ENCODE data around the gene CENPX.

Gene CENPX

DNA sequence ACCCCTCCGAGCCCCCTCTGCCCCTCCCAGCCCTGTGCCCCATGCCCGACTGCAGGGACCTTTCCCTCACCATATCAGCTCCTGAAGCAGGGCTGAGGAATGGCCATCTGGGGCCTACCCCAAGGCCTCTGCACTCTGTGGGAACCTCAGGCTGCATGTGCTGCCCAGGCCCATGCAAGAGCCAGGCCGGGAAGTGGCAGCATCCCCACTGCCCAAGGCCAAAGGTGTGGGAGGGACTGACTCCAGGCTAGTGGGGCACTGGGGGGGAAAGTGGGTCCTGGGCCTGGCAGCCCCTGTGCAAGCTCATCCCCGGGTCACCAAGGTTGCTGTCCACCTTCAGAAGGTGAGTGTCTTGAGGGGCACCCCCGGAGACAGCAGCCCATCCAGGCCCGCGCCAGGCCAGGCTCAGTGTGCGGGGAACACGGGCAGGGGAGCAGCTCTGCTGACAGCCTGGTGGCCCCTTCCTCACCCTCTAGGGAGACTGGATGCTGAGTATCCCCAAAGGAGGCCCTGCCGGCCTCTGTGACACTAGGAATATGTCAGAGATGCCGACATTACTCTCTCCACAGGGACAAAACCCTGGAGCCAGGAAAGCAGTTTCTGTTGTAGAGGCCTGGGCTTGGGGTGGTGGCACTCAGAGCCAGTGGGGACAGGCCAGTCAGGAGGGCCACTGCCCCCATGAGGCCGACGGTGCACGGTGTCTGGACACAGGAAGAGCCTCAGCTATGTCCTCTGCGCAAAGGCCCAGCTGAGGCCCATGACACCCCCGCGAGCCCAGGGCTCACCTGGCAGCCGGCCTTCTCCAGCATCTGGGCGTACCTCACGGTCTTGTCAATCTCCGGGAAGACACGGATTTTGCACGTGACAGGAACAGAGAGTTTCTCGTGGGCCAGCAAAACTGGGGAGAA is 39.7 kb upstream of the CENPX start:
- Histone ChIP-seq H3K36me3 (peaks cover 64 to 73% (median 69%) of the 10 kb centered on the region in 11 experiments), H3K4me3 (no peak overlapping the region), H3K27me3 (no peaks in the 10 kb centered on the region), H3K4me1 (peaks cover 27 to 64% (median 55%) of the 10 kb centered on the region in 10 experiments), H3K9me3 (replicated peaks in 1 of 11) (no peaks in the 10 kb centered on the region), H3K27ac (no peak overlapping the region), H4K20me1 (peaks cover 0 to 78% (median 72%) of the 10 kb centered on the region in 11 experiments; a peak in 19 of 22 replicates), H3K4me2 (no peak overlapping the region), H3K9ac (peak overlapping the region in 5 of 11 experiments; percentile 2 to 97 (median 33); a peak in 5 of 22 replicates)
- TF ChIP-seq Cebpa-rat (IDR thresholded peaks at IDR 0.05) = no peak

GRCh38 chr17:82061047-82061925 is 38.6 kb upstream of the CENPX start:
- H3K36me3 ChIP-seq = peaks cover 75 to 84% (median 79%) of the 10 kb centered on the region in 11 experiments
- H3K9ac ChIP-seq = 0 out of 22 replicates have a peak overlapping the region, but pooled peaks of 3 of the 11 experiments have one; percentile 0 to 68 (median 47)
- peaks cover 0 to 88% (median 82%) of the 10 kb centered on the region in 11 experiments; a peak in 19 of 22 replicates for H4K20me1 ChIP-seq
- TF ChIP-seq Cebpa-rat (IDR thresholded peaks at IDR 0.05) = no peak
- no peaks in the 10 kb centered on the region for H3K9me3 ChIP-seq (replicated peaks in 1 of 11)
- H3K4me1 ChIP-seq = peaks cover 21 to 62% (median 52%) of the 10 kb centered on the region in 10 experiments
- no peak overlapping the region for H3K27ac ChIP-seq
- H3K27me3 ChIP-seq = no peaks in the 10 kb centered on the region
- H3K4me3 ChIP-seq = no peak overlapping the region
- H3K4me2 ChIP-seq = no peak overlapping the region; a peak in 2 of 22 replicates

GRCh38 chr17:82060614-82061013 is 37.9 kb upstream of the CENPX start:
- TF ChIP-seq Cebpa-rat (IDR thresholded peaks at IDR 0.05) = no peak
- Histone ChIP-seq H3K9ac (peak overlapping the region in 6 of 11 experiments; percentile 21 to 68 (median 60); a peak in 5 of 22 replicates), H3K36me3 (peaks cover 81 to 90% (median 86%) of the 10 kb centered on the region in 11 experiments), H3K4me1 (peaks cover 19 to 58% (median 49%) of the 10 kb centered on the region in 10 experiments), H4K20me1 (peaks cover 0 to 95% (median 89%) of the 10 kb centered on the region in 11 experiments; a peak in 19 of 22 replicates), H3K4me2 (peak overlapping the region in 7 of 11 experiments; percentile 54 to 84 (median 63); a peak in 9 of 22 replicates), H3K4me3 (no peak overlapping the region), H3K27ac (no peak overlapping the region), H3K27me3 (no peaks in the 10 kb centered on the region), H3K9me3 (replicated peaks in 1 of 11) (no peaks in the 10 kb centered on the region)

DNA sequence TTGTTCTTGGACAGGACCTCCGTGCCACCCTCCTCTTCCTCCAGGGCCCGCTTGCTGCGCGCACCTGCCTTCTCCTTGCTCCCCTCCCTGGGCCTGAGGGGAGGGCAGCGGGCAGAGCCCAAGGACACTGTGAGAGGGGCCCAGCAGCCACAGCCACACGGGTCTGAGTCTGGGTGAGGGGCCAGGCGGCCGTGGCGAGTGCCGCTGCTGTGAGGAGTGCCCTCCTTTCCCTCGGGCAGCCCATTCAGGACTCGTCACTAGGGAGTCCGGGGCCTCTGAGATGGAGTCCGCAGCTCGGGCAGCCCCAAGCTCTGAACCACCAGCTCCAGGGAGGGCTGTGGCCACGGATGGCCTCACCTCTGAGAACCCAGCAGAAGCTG is 37.3 kb upstream of the CENPX start:
- Histone ChIP-seq H3K27ac (peak overlapping the region in 3 of 11 experiments; percentile 11 to 35 (median 13); a peak in 3 of 22 replicates), H3K36me3 (peaks cover 85 to 96% (median 91%) of the 10 kb centered on the region in 11 experiments), H3K4me3 (no peak overlapping the region), H3K4me1 (peaks cover 18 to 60% (median 47%) of the 10 kb centered on the region in 10 experiments), H4K20me1 (peaks cover 0 to 98% (median 95%) of the 10 kb centered on the region in 11 experiments; a peak in 19 of 22 replicates), H3K4me2 (peak overlapping the region in 10 of 11 experiments; percentile 5 to 84 (median 56); a peak in 16 of 22 replicates), H3K9ac (peak overlapping the region in 10 of 11 experiments; percentile 5 to 68 (median 50); a peak in 14 of 22 replicates), H3K9me3 (replicated peaks in 1 of 11) (no peaks in the 10 kb centered on the region), H3K27me3 (no peaks in the 10 kb centered on the region)
- no peak for TF ChIP-seq Cebpa-rat (IDR thresholded peaks at IDR 0.05)

GRCh38 chr17:82059272-82060000 is 36.8 kb upstream of the CENPX start:
- peak overlapping the region in 1 of 10 experiments; percentile 7; a peak in 1 of 20 replicates for H3K4me3 ChIP-seq

GRCh38 chr17:82058855-82059249 is 36.2 kb upstream of the CENPX start:
- H3K36me3 ChIP-seq = peaks cover 92 to 98% (median 97%) of the 10 kb centered on the region in 11 experiments
- TF ChIP-seq Cebpa-rat (IDR thresholded peaks at IDR 0.05) = no peak
- H3K27ac ChIP-seq = 0 out of 22 replicates have a peak overlapping the region, but pooled peaks of 1 of the 11 experiments have one; percentile 8
- peak overlapping the region in 7 of 11 experiments; percentile 16 to 68 (median 55); a peak in 11 of 22 replicates for H3K9ac ChIP-seq
- no peaks in the 10 kb centered on the region for H3K9me3 ChIP-seq (replicated peaks in 1 of 11)
- H3K4me1 ChIP-seq = peaks cover 9 to 55% (median 37%) of the 10 kb centered on the region in 10 experiments
- H3K27me3 ChIP-seq = no peaks in the 10 kb centered on the region
- H4K20me1 ChIP-seq = peaks cover 0 to 98% (median 95%) of the 10 kb centered on the region in 11 experiments; a peak in 19 of 22 replicates
- peak overlapping the region in 1 of 10 experiments; percentile 7; a peak in 1 of 20 replicates for H3K4me3 ChIP-seq
- H3K4me2 ChIP-seq = peak overlapping the region in 8 of 11 experiments; percentile 27 to 84 (median 60); a peak in 14 of 22 replicates

More at GRCh38 chr17:82059272-82060000, 36.8 kb upstream of the CENPX start:
- no peak for TF ChIP-seq Cebpa-rat (IDR thresholded peaks at IDR 0.05)
- peak overlapping the region in 3 of 11 experiments; percentile 11 to 35 (median 29); a peak in 4 of 22 replicates for H3K27ac ChIP-seq
- H4K20me1 ChIP-seq = peaks cover 0 to 98% (median 95%) of the 10 kb centered on the region in 11 experiments; a peak in 19 of 22 replicates
- no peaks in the 10 kb centered on the region for H3K27me3 ChIP-seq
- peak overlapping the region in 10 of 11 experiments; percentile 14 to 68 (median 50); a peak in 16 of 22 replicates for H3K9ac ChIP-seq
- peak overlapping the region in 10 of 11 experiments; percentile 5 to 84 (median 56); a peak in 17 of 22 replicates for H3K4me2 ChIP-seq
- peaks cover 12 to 58% (median 42%) of the 10 kb centered on the region in 10 experiments for H3K4me1 ChIP-seq
- H3K36me3 ChIP-seq = peaks cover 90 to 98% (median 97%) of the 10 kb centered on the region in 11 experiments
- no peaks in the 10 kb centered on the region for H3K9me3 ChIP-seq (replicated peaks in 1 of 11)

- no peak for TF ChIP-seq Cebpa-rat (IDR thresholded peaks at IDR 0.05)
- Histone ChIP-seq H3K9ac (peak overlapping the region in 2 of 11 experiments; percentile 55 to 68; a peak in 4 of 22 replicates), H3K4me2 (peak overlapping the region in 5 of 11 experiments; percentile 54 to 84 (median 73); a peak in 6 of 22 replicates)
These were observed 35.7 kb upstream of the CENPX start for GRCh38 chr17:82058230-82058854.

More at GRCh38 chr17:82058230-82058854, 35.7 kb upstream of the CENPX start:
- H3K9me3 ChIP-seq (replicated peaks in 1 of 11) = no peaks in the 10 kb centered on the region
- H3K27ac ChIP-seq = no peak overlapping the region
- H3K27me3 ChIP-seq = no peaks in the 10 kb centered on the region
- H4K20me1 ChIP-seq = peaks cover 0 to 98% (median 95%) of the 10 kb centered on the region in 11 experiments; a peak in 19 of 22 replicates
- peaks cover 9 to 58% (median 38%) of the 10 kb centered on the region in 10 experiments for H3K4me1 ChIP-seq
- H3K36me3 ChIP-seq = peaks cover 90 to 98% (median 97%) of the 10 kb centered on the region in 11 experiments
- no peak overlapping the region for H3K4me3 ChIP-seq
